ENCODE data around the gene TMEM163. TPM values are rescaled to one million over a fixed set of nuclear protein-coding genes. Genes with fewer than 3 reads are reported as not detected.

The TMEM163 gene
- total and polyA plus RNA-seq, 12 donors = 0.16 to 1.7 (median 0.37) TPM

- Histone ChIP-seq H3K36me3 (no peaks in the 10 kb centered on the region), H3K9me3 (no peaks in the 10 kb centered on the region), H3K27ac (no peak overlapping the region), H3K4me3 (no peak overlapping the region), H3K4me1 (peaks cover 0 to 5% (median 0%) of the 10 kb centered on the region in 9 donors), H3K27me3 (no peaks in the 10 kb centered on the region)
- no peak for TF ChIP-seq CTCF (IDR thresholded peaks at IDR 0.05)
- intact Hi-C loops (cut with DNase I) = no loop called here
- 70 to 79% methylated on average over 1 of the region's 1 CpG for WGBS, 2 donors
- ATAC-seq = no peak
- no peak for DNase-seq
Measured at GRCh38 chr2:134573724-134574123, 145.1 kb downstream of the TMEM163 start.

GRCh38 chr2:134573085-134573370 lies 145.8 kb downstream of the TMEM163 start:
- no peaks in the 10 kb centered on the region for H3K36me3 ChIP-seq
- H3K27ac ChIP-seq = no peak overlapping the region
- DNase-seq (no peak), ATAC-seq (no peak)
- H3K4me3 ChIP-seq = no peak overlapping the region
- H3K27me3 ChIP-seq = no peaks in the 10 kb centered on the region
- intact Hi-C loops (cut with DNase I) = no loop called here
- H3K9me3 ChIP-seq = no peaks in the 10 kb centered on the region
- no peak for TF ChIP-seq CTCF (IDR thresholded peaks at IDR 0.05)
- peaks cover 0 to 5% (median 0%) of the 10 kb centered on the region in 9 donors for H3K4me1 ChIP-seq

GRCh38 chr2:134572314-134573084 lies 146.3 kb downstream of the TMEM163 start:
- H3K4me1 ChIP-seq = peaks cover 0 to 5% (median 0%) of the 10 kb centered on the region in 9 donors
- H3K27me3 ChIP-seq = no peaks in the 10 kb centered on the region
- DNase-seq = no peak
- no peak for TF ChIP-seq CTCF (IDR thresholded peaks at IDR 0.05)
- H3K36me3 ChIP-seq = no peaks in the 10 kb centered on the region
- intact Hi-C loops (cut with DNase I) = no loop called here
- 75 to 80% methylated on average over 9 of the region's 9 CpGs for WGBS, 2 donors
- no peaks in the 10 kb centered on the region for H3K9me3 ChIP-seq
- no peak for ATAC-seq
- H3K27ac ChIP-seq = no peak overlapping the region
- H3K4me3 ChIP-seq = no peak overlapping the region

- Histone ChIP-seq H3K27me3 (no peaks in the 10 kb centered on the region), H3K27ac (no peak overlapping the region), H3K4me3 (no peak overlapping the region), H3K36me3 (no peaks in the 10 kb centered on the region), H3K4me1 (peaks cover 0 to 5% (median 0%) of the 10 kb centered on the region in 9 donors), H3K9me3 (no peaks in the 10 kb centered on the region)
- intact Hi-C loops (cut with DNase I) = loop anchor here in 1 of 10 donors (1.0 kb wide), 1 partner anchor 68 kb away; no protein-coding TSS in a partner anchor
- 41 to 50% methylated on average over 3 of the region's 3 CpGs for WGBS, 2 donors
- ATAC-seq = peak in 1 of 8 donors; percentile 20
- DNase-seq = no peak
- TF ChIP-seq CTCF (IDR thresholded peaks at IDR 0.05) = no peak
Measured at GRCh38 chr2:134570676-134571075, 148.1 kb downstream of the TMEM163 start.

Measured in heart right ventricle (tissue), 16 donors.